NCI-H1436 (cell line): ENCODE measurements around the gene LRRC14B.
"Not testable (repeated sequence)": the region's sequence is repeated elsewhere in the genome, so short reads cannot be mapped to it uniquely, and the experiment has no call there.

Source experiments
- DNase-seq: peaks from one replicate; lab custom pipeline; 2025; lab: John Stamatoyannopoulos, UW

LRRC14B gene

DNA sequence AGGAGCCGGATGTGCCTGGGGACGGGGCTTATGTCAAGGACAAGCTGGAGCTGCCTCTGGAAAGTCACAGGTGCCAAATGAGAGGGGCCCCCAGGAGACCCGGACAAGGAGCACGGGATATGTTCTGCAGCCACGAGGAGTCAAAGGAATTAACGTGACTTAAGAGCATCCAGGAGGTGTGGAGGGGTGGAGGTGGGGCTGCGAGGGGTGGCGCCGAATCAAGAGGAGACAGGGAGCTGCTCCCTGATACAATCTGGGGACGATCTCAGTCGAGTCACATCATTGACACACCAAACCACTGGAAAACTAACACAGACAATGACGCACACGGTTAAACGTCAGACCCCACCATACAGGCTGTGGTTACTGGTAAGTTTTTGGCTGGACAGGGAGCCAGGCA, 16.3 kb downstream of the LRRC14B start:
- no peak for DNase-seq

DNA sequence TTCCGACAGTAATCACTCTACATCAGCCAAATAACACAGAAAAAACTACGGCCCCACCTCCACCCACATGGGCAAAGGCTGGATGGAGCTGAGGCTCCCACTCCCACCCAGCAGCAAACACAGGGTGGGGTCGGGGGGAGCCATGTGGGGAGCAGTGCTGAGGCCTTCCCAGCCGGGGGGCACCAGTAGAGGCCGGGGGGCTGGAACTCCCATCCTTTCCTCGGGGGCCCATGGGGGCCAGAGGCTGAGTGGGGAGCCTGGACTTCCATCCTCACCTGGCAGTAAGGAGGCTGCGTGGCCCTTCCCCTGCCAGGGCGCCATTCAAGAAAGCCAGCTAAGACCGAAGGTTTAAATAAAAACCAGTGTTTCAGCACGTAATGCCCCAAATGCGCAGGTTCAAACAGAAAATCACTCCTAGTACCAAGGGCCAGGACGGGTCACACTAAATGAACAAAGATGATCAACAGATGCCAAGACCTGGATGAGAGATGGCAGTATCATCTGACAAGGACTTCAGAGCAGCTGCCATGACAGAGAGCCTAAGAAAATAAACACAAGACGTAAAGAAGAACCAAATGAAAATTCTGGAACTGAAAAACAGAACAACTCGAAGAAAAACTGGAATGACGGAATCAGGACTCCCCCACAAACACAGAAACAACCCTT, 17.3 kb downstream of the LRRC14B start:
- DNase-seq: no peak

DNA sequence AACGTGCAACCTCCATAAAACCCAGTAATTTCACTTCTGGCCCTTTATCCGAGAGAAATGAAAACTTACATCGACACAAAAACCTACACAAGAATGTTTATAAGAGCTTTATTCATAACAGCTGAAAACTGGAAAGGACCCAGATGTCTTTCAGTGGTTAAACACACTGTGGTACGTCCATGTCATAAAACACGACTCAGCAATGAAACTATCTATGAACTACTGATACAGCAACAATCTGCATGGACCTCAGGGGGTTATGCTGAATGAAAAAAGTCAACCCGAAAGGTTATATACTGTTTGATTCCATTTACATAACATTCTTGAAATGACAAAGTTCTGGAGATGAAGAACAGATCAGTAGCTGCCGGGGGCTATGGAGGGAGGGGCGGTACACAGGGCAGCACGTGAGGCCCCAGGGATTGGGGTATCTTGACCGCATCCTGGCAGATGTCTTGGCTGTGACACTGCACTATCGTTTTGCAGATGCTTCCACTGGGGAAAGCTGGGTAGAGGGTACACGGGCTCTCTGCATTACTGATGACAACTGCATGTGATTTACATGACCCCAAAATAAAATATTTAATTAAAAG, 22.6 kb downstream of the LRRC14B start:
- no peak for DNase-seq

DNA sequence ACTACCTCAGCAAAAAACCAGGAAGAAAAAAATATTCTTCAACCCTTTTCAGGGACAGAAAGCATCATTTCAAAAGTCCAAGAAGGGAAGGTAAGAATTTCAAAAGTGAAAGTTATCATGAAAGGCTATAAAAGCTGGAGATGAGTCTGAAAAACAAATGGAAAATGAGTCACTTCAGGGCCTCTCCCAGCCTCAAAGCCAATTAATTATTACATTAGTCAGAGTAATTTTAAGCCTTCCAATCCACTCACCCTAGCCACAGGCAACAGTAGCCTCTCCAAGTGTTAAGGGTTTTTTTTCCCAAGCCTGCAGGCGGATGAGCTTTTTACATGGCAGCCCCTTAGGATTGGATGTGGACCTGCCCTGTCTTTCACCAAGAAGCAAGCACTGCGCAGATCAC, 24.0 kb downstream of the LRRC14B start:
- DNase-seq: not testable (repeated sequence)

DNA sequence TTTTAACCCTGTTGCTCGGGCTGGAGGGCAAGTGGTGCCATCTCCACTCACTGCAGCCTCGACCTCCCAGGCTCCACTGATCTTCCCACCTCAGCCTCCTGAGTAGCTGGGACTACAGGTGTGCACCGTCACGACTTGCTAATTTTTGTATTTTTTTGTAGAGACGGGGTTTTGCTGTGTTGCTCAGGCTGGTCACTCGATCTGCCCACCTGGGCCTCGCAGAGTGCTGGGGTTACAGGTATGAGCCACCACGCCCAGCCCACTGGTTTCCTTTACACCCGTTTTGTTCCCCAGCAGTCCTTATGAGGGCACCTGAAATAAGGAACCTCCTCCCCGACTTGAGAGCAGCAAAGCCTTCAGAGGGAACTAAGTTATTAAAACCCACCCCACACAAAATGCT, 24.8 kb downstream of the LRRC14B start:
- not testable (repeated sequence) for DNase-seq

DNA sequence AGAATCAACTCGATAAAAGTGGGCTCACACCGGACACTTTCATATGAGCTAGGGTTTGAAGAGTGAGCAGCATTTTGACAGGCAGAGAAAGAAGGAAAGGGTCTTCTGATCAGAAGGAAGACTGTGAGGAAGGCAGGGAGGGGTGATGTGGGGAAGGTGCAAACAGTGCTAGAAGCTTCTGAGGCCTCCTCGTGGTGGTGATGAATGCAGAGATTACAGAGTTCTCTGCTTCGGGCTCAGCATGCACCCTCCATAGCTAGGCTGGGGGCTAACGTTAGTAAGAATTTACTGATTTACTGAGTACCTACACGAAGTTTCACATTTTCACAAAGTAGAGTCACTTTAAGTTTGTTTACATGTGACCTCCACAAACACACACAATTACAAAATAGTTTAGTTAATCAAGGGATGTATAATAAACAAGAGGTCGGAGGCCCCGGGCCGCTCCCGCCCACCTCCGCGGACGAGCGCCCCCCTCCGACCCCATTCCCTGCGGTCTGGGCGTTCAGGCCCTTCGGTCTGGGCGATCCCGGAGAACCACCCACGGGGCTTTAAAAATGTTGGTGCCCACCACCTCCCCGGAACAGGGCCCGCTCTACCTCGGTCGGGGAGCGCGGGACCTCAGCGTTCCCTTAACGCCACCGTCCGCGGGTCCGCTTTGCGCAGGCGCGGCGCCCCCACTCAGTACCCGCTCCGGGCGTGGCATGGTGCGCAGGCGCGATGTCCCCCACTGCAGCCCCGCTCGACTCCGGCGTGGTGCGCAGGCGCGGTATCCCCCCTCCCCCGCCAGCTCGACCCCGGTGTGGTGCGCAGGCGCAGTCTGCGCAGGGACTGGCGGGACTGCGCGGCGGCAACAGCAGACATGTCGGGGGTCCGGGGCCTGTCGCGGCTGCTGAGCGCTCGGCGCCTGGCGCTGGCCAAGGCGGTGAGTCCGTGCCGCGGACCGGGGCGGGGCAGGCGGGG, 26.5 kb downstream of the LRRC14B start, which contains the start of the genes CCDC127 and SDHA:
CCDC127 (minus strand) TSS at position 660 of the 963 bp plus-strand sequence. CDS start 1,304 bp downstream, outside the sequence.
SDHA (plus strand) TSS at position 827 of the 963 bp plus-strand sequence; CDS start at position 863, 36 bp downstream.
- peak; percentile 93 for DNase-seq

DNA sequence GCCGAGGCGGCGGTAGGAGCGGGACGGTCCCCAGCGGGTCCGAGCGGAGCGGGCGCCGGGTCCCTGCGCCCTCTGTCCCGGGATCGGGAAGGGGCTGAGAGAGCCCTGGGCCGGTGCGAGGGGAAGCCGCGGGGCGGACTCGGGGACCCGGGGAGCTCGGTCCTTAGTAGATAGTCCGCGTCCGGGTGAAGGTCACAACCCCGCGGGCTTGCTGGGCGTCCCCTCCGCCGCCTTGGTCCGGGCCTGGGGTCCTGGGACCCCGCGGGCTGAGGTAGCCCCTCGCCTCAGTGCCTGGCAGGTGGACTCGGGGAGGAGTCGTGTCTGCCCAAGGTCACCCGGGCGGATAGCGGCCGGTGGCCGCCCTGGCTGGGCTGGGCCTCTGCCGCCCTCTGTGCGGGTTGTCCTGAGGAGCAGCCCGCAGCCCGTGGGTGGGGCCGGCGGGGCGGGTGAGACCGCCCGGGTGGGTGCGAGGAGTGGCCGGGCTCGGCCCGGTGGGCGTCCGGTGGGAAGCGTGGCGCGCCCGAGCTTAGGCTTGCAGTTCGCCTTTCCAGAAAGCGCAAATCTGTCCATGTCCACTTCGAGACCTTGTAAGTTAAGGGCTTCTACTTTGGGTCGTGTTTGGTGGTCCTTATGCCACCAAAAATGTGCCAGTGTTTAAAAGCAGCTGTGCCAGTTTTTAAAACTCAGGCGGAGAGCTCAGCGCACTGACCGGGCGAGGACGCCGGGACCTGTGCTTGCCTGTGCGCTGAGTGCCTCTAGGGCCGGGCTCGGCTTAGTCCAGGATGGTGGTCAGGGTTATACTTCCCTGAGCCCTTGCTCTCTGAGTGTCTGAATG, 27.4 kb downstream of the LRRC14B start:
- DNase-seq: no peak

DNA sequence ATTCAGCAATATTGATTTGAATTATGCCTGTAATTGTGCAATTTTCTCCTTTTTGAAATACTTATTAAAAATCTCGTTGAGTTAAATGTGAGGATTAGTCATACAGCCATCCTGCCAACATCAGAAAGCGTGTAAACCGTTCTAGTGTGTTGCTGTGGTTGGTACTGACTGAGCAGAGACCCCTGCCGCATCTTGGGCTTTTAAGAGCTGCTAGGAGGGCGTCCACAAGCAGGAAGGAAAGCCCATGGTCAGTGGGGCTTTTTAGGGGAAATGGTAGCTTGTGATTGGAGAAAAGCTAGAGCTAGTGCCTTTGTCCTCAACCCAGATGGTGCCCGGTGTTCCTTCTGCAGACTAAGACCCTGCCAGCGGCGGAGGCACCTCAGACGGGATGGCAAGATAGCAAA, 28.2 kb downstream of the LRRC14B start:
- no peak for DNase-seq

DNA sequence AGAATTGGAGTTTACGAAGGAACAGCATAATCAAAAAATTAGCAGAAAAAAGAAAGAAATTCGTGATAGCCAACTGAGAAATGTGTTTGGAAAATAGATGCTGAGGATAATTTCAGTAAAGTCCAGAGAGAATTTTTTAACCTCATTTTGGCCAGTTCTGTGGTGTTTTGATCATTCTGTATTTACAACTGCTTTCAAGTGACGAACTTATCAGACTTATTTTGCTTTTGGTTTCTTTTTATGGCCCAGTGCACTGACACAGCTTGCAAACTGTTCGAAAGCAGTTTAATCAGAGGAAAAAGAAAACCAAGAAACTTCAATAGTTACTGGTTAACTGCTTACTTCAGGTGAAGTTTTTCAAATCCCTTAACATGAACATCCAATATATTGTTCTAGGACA, 28.7 kb downstream of the LRRC14B start:
- DNase-seq: no peak

DNA sequence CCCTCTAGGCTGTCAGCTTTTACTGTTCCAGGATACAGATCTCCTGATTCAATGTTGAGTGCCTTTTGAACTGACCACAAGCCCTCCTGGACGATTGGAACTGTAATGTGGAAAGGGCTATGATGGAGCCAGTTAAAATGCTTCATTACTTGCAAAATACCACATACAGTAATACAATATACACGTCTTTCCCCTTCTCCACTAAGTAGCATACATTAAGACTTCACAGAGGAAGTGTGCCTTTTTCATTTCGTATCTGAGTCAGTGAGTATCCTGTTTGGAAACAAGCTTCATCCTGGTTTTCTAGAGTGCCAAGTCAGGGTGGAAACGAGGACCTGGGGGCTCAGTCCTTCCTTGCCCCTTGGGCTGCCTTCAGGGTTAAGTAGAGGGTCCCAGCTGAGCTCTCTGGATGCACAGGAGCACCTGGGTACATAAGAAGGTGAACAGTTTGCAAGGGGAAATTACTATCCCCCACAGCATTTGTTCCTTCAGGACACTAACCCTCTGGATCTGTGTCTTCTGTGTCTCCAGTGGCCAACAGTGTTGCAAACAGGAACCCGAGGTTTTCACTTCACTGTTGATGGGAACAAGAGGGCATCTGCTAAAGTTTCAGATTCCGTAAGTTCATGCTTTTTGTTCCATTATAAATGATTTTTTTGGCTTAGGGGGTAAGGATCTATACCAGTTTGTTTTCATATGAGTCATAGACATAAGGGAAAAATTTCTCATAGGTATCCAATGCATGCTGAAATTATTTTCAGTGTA, 31.8 kb downstream of the LRRC14B start:
- DNase-seq: not testable (repeated sequence)

DNA sequence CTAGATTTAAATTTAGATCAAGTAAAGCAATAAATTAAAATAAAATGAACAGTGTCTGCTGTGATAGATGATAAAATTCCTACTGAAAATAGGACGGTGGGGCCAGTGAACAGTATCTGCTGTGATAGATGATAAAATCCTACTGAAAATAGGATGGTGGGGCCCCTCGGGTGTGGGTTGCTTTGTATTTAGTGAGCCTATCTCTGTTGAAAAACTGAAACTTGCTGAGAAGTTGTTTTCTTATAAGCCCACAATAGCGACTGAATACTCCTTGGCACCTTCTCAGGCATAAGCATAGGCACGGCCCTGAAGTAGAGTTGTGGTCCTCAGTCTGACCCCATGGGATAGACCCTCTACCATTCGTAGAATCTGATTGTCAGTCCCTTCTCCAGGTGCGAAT, 32.5 kb downstream of the LRRC14B start:
- DNase-seq: no peak

DNA sequence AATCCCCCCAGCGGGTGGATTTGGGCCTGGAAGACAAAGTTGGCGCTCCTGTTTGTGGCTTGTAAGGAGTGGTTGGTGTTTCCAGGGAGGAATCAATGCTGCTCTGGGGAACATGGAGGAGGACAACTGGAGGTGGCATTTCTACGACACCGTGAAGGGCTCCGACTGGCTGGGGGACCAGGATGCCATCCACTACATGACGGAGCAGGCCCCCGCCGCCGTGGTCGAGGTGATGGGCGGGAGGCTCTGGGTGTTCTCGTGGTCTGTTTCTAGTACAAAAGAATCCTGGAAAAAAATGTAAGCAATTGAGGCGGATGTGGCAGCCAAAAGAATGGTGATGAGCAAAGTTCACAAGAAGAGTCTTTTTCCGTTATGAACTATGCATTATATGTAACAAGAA, 34.0 kb downstream of the LRRC14B start:
- DNase-seq: no peak

DNA sequence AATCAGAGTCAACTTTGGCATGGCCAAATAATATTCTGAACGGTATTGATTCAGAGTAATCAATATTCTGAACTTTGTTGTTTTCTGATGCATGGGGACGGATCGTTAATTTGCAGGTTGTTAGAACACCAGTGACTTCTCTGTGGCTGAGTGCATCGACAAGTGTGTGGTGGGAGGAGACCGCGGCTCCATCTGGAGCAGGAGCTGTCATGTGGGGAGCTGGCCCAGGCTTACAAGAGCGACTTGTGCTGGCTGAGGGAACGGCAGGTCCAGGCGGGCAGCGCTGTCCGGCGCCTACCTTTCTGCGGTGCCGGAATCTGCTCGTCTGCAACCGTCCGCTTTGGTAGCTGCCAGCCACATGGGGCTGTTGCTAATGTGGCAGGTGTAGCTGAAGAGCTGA, 36.1 kb downstream of the LRRC14B start:
- not testable (repeated sequence) for DNase-seq

DNA sequence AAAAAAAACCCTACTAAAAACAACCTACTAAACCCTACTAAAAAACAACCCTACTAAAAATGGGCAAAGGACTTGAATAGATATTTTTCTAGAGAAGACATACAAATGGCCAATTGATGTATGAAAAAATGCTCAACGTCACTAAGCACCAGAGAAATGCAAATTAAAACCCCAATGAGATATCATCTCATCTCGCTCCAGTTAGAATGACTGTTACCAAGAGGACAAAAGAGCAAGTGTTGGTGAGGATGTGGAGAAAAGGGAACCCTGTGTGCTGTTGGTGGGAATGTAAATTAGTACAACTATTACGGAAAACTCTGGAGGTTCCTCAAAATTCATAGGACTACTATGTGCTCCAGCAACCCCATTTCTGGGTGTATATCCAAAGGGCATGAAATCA, 37.6 kb downstream of the LRRC14B start:
- DNase-seq: no peak

DNA sequence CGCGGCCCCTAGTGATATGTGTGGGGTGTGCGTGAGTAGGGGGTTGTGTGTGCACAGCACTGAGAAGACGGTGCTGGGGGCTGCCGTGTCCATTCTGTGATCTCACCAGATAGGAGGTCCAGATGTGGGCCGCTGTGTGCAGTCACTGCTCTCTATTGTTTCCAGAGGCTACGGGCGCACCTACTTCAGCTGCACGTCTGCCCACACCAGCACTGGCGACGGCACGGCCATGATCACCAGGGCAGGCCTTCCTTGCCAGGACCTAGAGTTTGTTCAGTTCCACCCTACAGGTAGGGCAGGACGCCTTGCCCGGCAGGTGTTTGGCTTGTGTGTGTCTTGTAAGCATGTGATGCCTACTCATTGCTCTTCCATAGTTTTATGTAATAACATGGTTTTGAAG, 39.4 kb downstream of the LRRC14B start:
- no peak for DNase-seq

DNA sequence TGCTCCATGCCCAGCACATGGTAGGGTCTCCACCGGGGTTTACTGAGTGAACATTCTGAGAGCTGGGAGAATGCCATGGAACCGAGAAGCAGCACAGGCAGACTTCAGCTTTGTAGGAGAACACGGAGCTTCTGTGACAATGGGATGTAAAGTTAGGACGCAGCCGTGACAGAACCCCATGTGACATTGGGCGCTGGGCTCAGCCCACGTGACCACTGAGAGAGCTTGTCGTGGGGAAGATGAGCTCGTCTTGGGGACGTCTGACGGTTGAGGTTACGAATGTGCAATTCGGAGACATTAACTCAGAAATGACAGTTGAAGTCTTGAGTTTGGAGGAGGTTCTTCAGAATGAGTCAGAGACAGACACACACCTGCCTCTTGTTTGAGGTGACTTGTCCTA, 40.4 kb downstream of the LRRC14B start:
- no peak for DNase-seq

DNA sequence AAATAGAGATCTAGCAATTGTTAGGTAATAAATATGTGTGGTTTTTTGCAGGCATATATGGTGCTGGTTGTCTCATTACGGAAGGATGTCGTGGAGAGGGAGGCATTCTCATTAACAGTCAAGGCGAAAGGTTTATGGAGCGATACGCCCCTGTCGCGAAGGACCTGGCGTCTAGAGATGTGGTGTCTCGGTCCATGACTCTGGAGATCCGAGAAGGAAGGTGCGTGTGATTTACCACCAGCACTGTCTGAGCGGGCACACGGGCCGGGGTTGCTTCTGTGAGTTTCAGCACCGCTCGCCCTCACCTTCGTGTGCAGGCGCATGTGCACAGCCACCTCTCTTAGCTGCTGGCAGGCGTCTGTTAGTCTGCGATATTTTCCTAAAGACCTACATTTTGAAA, 42.1 kb downstream of the LRRC14B start:
- DNase-seq: not testable (repeated sequence)

DNA sequence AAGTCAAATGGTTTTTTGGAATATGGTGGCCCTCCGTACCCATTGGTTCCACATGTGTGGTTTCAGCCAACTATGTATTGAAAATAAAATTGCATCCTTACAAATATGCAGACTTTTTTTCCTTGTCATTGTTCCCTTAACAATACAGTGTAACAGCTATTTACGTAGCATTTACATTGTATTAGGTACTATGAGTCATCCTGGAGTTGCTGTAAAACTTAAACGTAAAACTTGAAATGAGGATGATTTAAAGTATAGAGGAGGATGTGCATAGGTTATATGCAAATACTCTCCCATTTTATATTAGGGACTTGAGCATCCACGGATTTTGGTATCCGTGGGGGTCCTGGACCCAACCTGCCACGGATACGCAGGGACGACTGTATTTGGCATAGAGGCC, 43.2 kb downstream of the LRRC14B start:
- no peak for DNase-seq

DNA sequence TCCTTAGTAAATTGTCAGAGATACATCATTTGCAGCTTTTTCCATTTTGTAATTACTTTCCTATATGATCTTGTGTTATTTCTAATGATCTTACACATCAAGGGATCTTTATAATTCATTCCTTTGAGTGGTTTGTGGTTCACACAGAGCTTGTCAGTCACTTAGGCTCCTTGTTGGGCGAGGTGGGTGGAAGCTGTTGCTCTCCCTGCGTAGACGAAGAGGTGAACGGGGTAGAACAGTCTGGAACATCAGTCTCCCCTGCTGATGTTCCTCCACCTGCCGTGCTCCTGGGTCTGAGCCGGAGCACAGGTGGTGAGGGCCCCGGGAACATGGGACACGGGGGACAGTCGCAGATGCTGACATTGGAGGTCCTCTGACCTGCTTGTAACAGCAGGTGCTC, 44.2 kb downstream of the LRRC14B start:
- not testable (repeated sequence) for DNase-seq

DNA sequence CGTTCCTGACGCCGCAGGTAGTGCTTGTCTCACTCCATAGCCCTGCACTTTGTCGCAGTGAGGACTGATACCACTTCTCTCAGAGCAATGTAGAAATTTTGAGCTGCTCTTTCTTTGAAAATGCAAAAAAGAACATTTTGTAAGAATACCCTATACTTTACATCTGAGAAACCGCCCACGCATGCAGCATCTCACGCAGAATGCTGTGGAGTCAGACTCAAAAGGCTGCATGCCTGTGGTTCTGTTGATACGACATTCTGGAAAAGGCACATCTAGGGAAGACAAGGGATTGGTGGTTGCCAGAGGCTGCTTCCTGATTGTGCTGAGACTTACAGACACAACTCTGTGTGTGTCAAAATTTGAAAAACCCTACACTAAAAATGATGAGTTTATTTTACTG, 46.6 kb downstream of the LRRC14B start:
- not testable (repeated sequence) for DNase-seq

DNA sequence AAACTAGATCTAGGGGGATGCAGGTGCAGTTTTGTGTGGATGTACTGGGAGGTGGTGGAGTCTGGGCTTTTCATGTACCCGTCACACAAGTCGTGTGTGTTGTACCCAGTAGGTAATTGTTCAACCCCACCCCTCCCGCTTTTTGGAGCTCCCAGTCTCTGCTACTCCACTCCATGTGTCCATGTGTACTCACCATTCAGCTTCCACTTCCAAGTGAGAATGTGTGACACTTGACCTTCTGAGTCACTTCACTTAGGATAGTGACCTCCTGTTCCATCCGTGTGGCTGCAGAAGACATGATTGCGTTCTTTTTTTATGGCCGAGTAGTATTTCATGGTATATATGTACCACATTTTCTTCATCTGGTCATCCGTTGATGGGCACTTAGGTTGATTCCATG, 49.3 kb downstream of the LRRC14B start:
- DNase-seq: not testable (repeated sequence)
